GM18519 (cell line): ENCODE results near the gene SOX8.

Experiments
- ATAC-seq: cut with Tn5 transposase; IDR thresholded peaks from one replicate; pipeline ENCODE4 v1.9.1; 2021; ENCODE audit warnings: mild to moderate bottlenecking, moderate library complexity; ENCODE audit not compliant: unreplicated experiment, low FRiP score

Gene SOX8

GRCh38 chr16:985646-986400 is 4.3 kb downstream of the SOX8 start:
- no peak for ATAC-seq

DNA sequence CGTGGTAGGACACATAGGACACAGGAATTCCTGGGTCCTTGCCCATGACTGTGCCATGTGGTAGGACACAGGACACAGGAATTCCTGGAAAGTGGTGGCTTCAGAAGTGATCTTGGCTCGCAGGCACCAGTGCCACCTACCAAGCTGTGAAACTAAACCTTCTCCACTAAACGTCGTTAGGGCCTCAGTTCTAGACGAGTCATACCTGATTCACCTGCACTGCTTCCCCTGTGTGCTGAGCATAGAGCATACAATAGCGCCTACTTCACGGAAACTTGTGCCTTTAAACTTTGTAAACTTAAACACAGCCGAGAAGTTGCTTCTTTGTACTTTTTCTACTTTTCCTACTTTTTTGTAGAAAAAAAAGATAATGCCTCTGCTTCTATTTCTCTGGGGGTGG is 4.8 kb downstream of the SOX8 start:
- ATAC-seq, result no peak

- no peak for ATAC-seq
These were observed 5.5 kb downstream of the SOX8 start for GRCh38 chr16:986925-987582.

DNA sequence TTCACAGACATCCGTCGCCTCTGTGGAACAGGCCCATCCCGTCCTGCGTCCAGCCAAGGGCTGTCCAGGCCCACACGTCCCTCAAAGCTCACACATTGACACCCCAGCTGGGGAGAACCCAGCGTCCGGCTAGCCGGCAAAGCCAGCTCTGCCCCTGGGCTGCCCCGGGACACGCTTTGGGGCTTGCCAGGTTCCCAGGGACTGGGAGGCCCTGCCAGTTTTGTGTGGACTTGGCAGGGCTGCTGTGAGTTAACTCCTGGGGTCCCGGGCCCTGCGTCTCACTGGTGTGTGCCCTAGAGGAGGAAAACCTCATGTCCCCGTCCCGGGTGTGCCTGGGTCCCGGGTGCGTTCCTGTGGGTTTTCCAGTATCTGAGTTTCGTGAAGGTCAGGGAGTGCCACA is 6.3 kb downstream of the SOX8 start:
- ATAC-seq, result no peak

- no peak for ATAC-seq
These were observed 7.1 kb downstream of the SOX8 start for GRCh38 chr16:988471-989353.

GRCh38 chr16:989354-989814 is 7.8 kb downstream of the SOX8 start:
- no peak for ATAC-seq

- no peak for ATAC-seq
These were observed 9.1 kb downstream of the SOX8 start for GRCh38 chr16:990516-991291.

DNA sequence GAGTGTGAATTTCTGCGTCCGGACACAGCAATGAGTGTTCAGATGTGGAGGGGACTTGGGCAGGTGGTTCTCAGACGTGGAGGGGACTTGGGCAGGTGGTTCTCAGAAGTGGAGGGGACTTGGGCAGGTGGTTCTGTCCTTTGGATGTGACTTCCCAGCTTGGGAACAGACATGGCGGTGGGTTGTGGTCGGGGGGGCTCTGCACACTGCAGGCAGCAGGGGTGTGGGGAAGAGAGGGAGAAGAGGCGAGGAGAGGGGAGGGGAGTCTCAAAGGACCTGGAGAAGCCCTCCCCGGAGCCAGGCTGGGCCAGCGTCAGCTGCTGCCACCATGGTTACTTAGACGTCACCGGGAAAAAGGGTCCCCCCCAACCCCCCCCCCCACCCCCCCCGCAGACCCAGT is 9.8 kb downstream of the SOX8 start:
- ATAC-seq, result no peak

DNA sequence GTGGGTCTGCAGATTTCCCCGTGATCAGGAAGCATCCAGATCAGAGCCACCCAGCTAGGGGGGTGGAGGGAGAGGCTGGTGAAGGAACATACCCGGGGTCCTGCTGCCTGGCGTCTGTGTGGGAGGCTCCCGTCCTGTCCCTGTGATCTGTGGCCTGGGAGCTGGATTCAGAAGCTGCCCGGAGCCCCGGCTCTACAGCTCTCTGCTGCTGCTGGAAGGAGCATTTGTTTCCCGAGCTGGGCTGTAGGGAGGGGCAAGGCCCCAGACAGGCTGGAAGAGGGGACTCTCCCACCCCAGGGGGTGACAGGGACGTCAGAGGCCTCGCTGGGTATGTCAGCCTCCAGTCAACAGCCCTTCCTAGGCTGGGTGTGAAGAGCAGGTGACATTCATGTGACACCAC is 10.2 kb downstream of the SOX8 start:
- ATAC-seq, result no peak

DNA sequence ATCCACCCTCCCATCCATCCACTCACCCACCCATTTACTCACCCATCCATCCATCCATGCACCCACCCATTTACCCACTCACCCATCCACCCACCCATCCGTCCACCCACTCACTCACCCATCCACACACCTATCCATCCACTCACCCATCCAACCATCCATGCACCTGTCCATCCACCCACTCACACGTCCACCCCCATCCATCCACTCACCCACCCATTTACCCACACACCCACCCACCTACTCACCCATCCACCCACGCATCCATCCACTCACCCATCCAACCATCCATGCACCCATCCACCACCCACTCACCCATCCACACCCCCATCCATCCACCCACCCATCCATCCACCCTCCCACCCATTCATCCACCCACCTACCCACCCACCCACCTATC is 12.2 kb downstream of the SOX8 start:
- no peak for ATAC-seq

GRCh38 chr16:995087-995486 is 13.5 kb downstream of the SOX8 start:
- ATAC-seq, result no peak

- ATAC-seq, result no peak
These were observed 14.2 kb downstream of the SOX8 start for GRCh38 chr16:995783-996182.

GRCh38 chr16:996681-997080 is 15.1 kb downstream of the SOX8 start:
- ATAC-seq, result no peak

GRCh38 chr16:997440-998051 is 16.0 kb downstream of the SOX8 start:
- ATAC-seq, result no peak

GRCh38 chr16:998211-998610 is 16.6 kb downstream of the SOX8 start:
- no peak for ATAC-seq

- no peak for ATAC-seq
These were observed 17.0 kb downstream of the SOX8 start for GRCh38 chr16:998615-999014.

- ATAC-seq, result no peak
These were observed 18.1 kb downstream of the SOX8 start for GRCh38 chr16:999677-1000076.

GRCh38 chr16:1000608-1001007 is 19.0 kb downstream of the SOX8 start:
- ATAC-seq, result no peak

DNA sequence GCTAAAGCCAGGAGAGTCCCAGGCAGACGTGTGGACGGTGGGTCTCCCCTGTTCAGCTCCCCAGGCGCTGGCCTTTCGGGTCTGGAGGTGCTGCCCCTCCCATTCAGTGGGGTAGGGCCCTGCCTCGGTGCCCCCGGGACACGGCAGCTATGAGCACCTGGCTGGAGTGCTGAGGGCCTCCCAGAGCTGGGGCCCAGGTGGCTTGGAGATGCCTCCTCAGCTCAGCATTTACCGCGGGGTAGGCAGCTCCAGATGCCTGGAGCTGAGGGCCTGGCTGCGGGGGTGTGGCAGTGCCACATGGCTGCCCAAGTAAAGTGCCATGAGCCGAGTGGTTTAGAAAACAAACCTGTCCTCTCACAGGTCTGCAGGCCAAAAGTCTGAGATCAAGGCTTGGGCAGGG is 19.5 kb downstream of the SOX8 start:
- ATAC-seq, result no peak
